SU-DHL-6 (cell line): ENCODE measurements around the gene FMN1.

Experiments used
- H2AFZ ChIP-seq: fragments of 200-600 bp; sonication (generic); 2 replicates; pipeline ENCODE4 v1.6.1; 2014; ENCODE audit warnings: low read depth, mild to moderate bottlenecking, moderate library complexity, mixed read lengths, antibody characterized with exemption, low read length; ENCODE audit not compliant: severe bottlenecking
- H3F3A ChIP-seq: fragments of 200-600 bp; shearing (Covaris generic); 2 replicates; pipeline ENCODE4 v1.6.0; 2016; ENCODE audit warnings: antibody characterized with exemption, mild to moderate bottlenecking; ENCODE audit not compliant: insufficient read depth
- H3K27ac ChIP-seq: fragments of 200-600 bp; sonication (generic); 2 replicates; pipeline ENCODE4 v1.5.1; 2016; ENCODE audit warnings: low read depth, mild to moderate bottlenecking, low read length, moderate library complexity, mixed read lengths
- H3K27me3 ChIP-seq: fragments of 200-600 bp; sonication (generic), shearing (Covaris generic); 2 replicates; pipeline ENCODE4 v1.6.0; 2014; ENCODE audit warnings: mild to moderate bottlenecking, low read length
- H3K36me3 ChIP-seq: fragments of 200-600 bp; sonication (generic); 2 replicates; pipeline ENCODE4 v1.6.1; 2014; ENCODE audit warnings: mild to moderate bottlenecking, low read length, mixed read lengths
- H3K4me2 ChIP-seq: fragments of 300-600, 200-600 bp; shearing (Covaris generic), sonication (generic); 2 replicates; pipeline ENCODE4 v1.6.0; 2014; ENCODE audit warnings: low read length, low read depth, mild to moderate bottlenecking; ENCODE audit not compliant: poor library complexity, severe bottlenecking
- H3K4me3 ChIP-seq: fragments of 200-600 bp; sonication (generic); 2 replicates; pipeline ENCODE4 v1.5.1; 2014; ENCODE audit warnings: antibody characterized with exemption, low read length, mild to moderate bottlenecking, mixed read lengths; ENCODE audit not compliant: insufficient read depth, poor library complexity, severe bottlenecking
- H3K79me2 ChIP-seq: fragments of 200-600 bp; sonication (generic); 2 replicates; pipeline ENCODE4 v1.6.1; 2014; ENCODE audit warnings: mild to moderate bottlenecking, low read length, moderate library complexity; ENCODE audit not compliant: insufficient read depth
- H3K9ac ChIP-seq: fragments of 200-600 bp; sonication (generic); 2 replicates; pipeline ENCODE4 v1.7.0; 2014; ENCODE audit warnings: mild to moderate bottlenecking, low read length
- H3K9me2 ChIP-seq: fragments of 200-600 bp; sonication (generic); replicated peaks from 2 replicates; pipeline ENCODE4 v1.6.1; 2014; ENCODE audit warnings: low read length; ENCODE audit not compliant: insufficient read depth
- H3K9me3 ChIP-seq: fragments of 200-600 bp; sonication (generic); 2 replicates; pipeline ENCODE4 v1.6.1; 2014; ENCODE audit warnings: low read length, mixed read lengths; ENCODE audit not compliant: insufficient read depth
- H4K20me1 ChIP-seq: fragments of 200-600 bp; sonication (generic); 2 replicates; pipeline ENCODE4 v1.6.1; 2014; ENCODE audit warnings: low read depth, mild to moderate bottlenecking, antibody characterized with exemption, low read length, moderate library complexity, mixed read lengths
- EZH2phosphoT487 ChIP-seq: fragments of 200-600 bp; sonication (generic), shearing (Covaris generic); conservative IDR thresholded peaks from 2 replicates; pipeline ENCODE4 v1.6.1; 2018; ENCODE audit warnings: mild to moderate bottlenecking, antibody characterized with exemption, low read length, moderate library complexity, mixed read lengths
- TF ChIP-seq, protein P1 (sequence below): fragments of 200-600 bp; sonication (generic); IDR thresholded peaks from one replicate; pipeline ENCODE4 v1.5.1; 2017; ENCODE audit warnings: antibody characterized with exemption, mild to moderate bottlenecking, low read length, moderate library complexity; ENCODE audit not compliant: insufficient read depth, poor library complexity, severe bottlenecking

The FMN1 gene

DNA sequence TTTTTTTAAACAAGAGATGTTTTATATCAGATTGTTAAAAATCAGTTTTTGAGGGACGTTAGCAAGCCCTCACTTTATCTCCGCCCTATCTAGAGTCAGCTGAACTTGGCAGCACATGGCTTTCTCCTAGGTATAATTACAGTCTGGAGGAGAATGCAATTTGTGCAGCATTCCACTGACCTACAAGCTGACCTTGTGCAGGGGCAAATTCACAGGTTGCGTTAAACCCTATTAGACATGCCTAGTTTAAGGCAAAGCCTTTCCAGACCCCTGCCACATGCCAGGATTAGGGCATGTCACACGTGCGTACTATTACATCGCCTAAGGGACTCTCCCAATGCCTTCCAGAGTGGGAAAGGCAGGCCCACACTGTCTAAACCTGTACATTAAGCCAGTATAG lies 252.7 kb downstream of the FMN1 start:
- Histone ChIP-seq H3K9ac (no peak overlapping the region), H3K36me3 (no peaks in the 10 kb centered on the region), H3K9me2 (no peaks in the 10 kb centered on the region), H3K27ac (no peak overlapping the region), H2AFZ (no peak overlapping the region), H3K4me3 (no peak overlapping the region), H3K79me2 (no peaks in the 10 kb centered on the region), H3K9me3 (no peaks in the 10 kb centered on the region), H3F3A (no peaks in the 10 kb centered on the region), H3K4me2 (no peak overlapping the region), H4K20me1 (no peaks in the 10 kb centered on the region), H3K27me3 (no peaks in the 10 kb centered on the region)
- TF ChIP-seq, protein P1, sequence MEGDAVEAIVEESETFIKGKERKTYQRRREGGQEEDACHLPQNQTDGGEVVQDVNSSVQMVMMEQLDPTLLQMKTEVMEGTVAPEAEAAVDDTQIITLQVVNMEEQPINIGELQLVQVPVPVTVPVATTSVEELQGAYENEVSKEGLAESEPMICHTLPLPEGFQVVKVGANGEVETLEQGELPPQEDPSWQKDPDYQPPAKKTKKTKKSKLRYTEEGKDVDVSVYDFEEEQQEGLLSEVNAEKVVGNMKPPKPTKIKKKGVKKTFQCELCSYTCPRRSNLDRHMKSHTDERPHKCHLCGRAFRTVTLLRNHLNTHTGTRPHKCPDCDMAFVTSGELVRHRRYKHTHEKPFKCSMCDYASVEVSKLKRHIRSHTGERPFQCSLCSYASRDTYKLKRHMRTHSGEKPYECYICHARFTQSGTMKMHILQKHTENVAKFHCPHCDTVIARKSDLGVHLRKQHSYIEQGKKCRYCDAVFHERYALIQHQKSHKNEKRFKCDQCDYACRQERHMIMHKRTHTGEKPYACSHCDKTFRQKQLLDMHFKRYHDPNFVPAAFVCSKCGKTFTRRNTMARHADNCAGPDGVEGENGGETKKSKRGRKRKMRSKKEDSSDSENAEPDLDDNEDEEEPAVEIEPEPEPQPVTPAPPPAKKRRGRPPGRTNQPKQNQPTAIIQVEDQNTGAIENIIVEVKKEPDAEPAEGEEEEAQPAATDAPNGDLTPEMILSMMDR = no peak
- TF ChIP-seq EZH2phosphoT487 = no peak

DNA sequence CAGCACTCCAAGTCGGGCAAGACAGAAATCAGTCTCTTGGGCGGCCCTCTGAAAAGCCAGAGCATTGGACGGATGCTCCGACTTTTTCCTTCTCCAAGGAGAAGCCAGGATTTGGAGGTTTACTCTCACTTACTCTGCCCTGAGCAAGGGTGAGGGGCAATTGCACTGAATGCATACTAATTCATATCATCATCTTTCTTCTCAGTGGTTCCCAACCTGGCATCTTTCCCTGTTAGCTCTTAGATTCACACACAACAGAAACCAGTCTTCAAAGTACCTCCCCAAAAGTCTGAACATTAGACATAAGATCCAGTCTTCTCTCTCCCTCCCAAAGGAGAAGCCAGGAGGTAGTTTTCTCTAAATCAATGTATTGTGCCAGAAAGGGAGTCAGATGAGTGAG lies 257.5 kb downstream of the FMN1 start:
- no peak for TF ChIP-seq EZH2phosphoT487
- TF ChIP-seq, protein P1 = no peak

DNA sequence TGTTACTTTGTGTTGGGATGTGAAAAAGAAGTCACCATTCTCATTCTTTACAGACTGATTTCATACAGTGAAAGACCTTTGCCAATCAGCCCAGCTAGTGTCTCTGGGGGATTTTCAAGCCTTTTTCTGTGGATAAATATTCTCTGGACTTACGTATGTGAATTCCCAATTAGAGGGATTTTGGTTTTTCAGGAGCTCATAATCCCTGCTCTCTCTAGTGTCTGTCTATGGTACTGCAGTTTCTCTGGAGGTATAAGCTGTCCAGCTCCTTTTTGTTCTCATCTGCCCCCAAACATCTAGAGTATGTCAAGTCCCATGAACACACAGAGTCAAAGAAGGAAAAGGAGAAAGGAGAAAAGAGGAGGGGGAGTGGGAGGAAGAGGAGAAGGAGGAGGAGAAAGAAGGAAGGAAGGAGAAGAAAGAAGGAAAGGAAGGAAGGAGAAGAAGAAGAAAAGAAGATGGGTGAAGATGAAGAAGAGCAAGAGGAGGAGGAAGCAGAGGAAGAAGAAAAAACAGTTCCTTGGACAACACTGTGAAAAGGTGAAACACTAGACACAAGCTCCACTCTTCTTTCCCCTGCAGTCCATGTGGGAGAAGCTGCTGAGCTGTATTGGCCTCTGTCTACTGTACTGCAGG lies 258.1 kb downstream of the FMN1 start:
- TF ChIP-seq, protein P1 = peak; percentile 25
- TF ChIP-seq EZH2phosphoT487 = no peak
- Histone ChIP-seq H4K20me1 (no peaks in the 10 kb centered on the region), H2AFZ (no peak overlapping the region), H3K4me3 (no peak overlapping the region), H3K79me2 (no peaks in the 10 kb centered on the region), H3K27me3 (no peaks in the 10 kb centered on the region), H3K4me2 (no peak overlapping the region), H3K9ac (no peak overlapping the region), H3K36me3 (no peaks in the 10 kb centered on the region), H3F3A (no peaks in the 10 kb centered on the region), H3K27ac (no peak overlapping the region), H3K9me2 (no peaks in the 10 kb centered on the region), H3K9me3 (no peaks in the 10 kb centered on the region)

More for the DNA sequence above, 257.5 kb downstream of the FMN1 start:
- Histone ChIP-seq H3K9me2 (no peaks in the 10 kb centered on the region), H3K4me3 (no peak overlapping the region), H3K79me2 (no peaks in the 10 kb centered on the region), H3K27ac (no peak overlapping the region), H3K36me3 (no peaks in the 10 kb centered on the region), H3K27me3 (no peaks in the 10 kb centered on the region), H3K9me3 (no peaks in the 10 kb centered on the region), H3F3A (no peaks in the 10 kb centered on the region), H3K4me2 (no peak overlapping the region), H4K20me1 (no peaks in the 10 kb centered on the region), H2AFZ (no peak overlapping the region), H3K9ac (no peak overlapping the region)
